GM06990 (cell line): ENCODE data around the gene EMILIN1.

Experiments
- DNase-seq: peaks from one replicate; pipeline ENCODE4 v3.0.0-alpha.2; 2011; ENCODE audit not compliant: insufficient read length; ENCODE audit errors: extremely low read depth
- H3K27me3 ChIP-seq: replicated peaks from 2 replicates; pipeline ENCODE4 v1.6.0; 2011; ENCODE audit warnings: low read length; ENCODE audit not compliant: control insufficient read depth, insufficient read depth
- H3K36me3 ChIP-seq: 2 replicates; pipeline ENCODE4 v1.5.1; 2011; ENCODE audit warnings: low read length; ENCODE audit not compliant: control insufficient read depth, insufficient read depth
- H3K4me3 ChIP-seq: replicated peaks from 2 replicates; pipeline ENCODE4 v1.5.1; 2011; ENCODE audit warnings: low read depth, mild to moderate bottlenecking, control low read depth, low read length
- CTCF ChIP-seq: IDR thresholded peaks from 2 replicates; pipeline ENCODE4 v1.5.1; 2011; ENCODE audit warnings: low read length, control low read depth, mild to moderate bottlenecking, inconsistent platforms; ENCODE audit not compliant: insufficient read depth, poor library complexity, severe bottlenecking

The EMILIN1 gene

GRCh38 chr2:27093430-27094352, 15.3 kb downstream of the EMILIN1 start:
- Histone ChIP-seq H3K36me3 (no peaks in the 10 kb centered on the region), H3K4me3 (no peak overlapping the region)

GRCh38 chr2:27094353-27094984, 16.1 kb downstream of the EMILIN1 start:
- no peak overlapping the region for H3K4me3 ChIP-seq
- no peaks in the 10 kb centered on the region for H3K27me3 ChIP-seq
- no peak for TF ChIP-seq CTCF
- no peak for DNase-seq
- H3K36me3 ChIP-seq, result no peaks in the 10 kb centered on the region

More at GRCh38 chr2:27093430-27094352, 15.3 kb downstream of the EMILIN1 start:
- no peak for TF ChIP-seq CTCF
- no peaks in the 10 kb centered on the region for H3K27me3 ChIP-seq
- no peak for DNase-seq

- no peak for TF ChIP-seq CTCF
- Histone ChIP-seq H3K27me3 (no peaks in the 10 kb centered on the region), H3K4me3 (no peak overlapping the region), H3K36me3 (no peaks in the 10 kb centered on the region)
- DNase-seq, result no peak
These were observed 17.0 kb downstream of the EMILIN1 start for GRCh38 chr2:27095427-27095744.

GRCh38 chr2:27095745-27096651, 17.6 kb downstream of the EMILIN1 start:
- Histone ChIP-seq H3K27me3 (no peaks in the 10 kb centered on the region), H3K4me3 (peak overlapping the region; percentile 6; the same call in 1 of the 2 replicates), H3K36me3 (no peaks in the 10 kb centered on the region)
- TF ChIP-seq CTCF, result no peak
- DNase-seq, result no peak

- H3K36me3 ChIP-seq, result no peaks in the 10 kb centered on the region
- no peak for DNase-seq
- no peaks in the 10 kb centered on the region for H3K27me3 ChIP-seq
- H3K4me3 ChIP-seq, result no peak overlapping the region
- TF ChIP-seq CTCF, result no peak
These were observed 18.4 kb downstream of the EMILIN1 start for GRCh38 chr2:27096748-27097297.
